HEK293 (cell line): ENCODE data around the gene RAB7A.

Experiments used
- CTCF ChIA-PET: fragments of 350-600 bp; formaldehyde crosslinking; extraction: SDS; loops from one replicate; lab custom pipeline; 2021; ENCODE audit warnings: antibody characterized with exemption; lab: Yijun Ruan, JAX
- POLR2A ChIA-PET: fragments of 300-600 bp; formaldehyde crosslinking; extraction: SDS; loops from one replicate; lab custom pipeline; 2020; ENCODE audit warnings: antibody characterized with exemption, inconsistent platforms; lab: Yijun Ruan, JAX
- H3K27ac ChIP-seq: fragments of 200-500 bp; sonication (Bioruptor generic); 2 replicates; pipeline ENCODE4 v1.5.1; 2014; ENCODE audit warnings: low read depth, low read length, control low read depth, inconsistent platforms; ENCODE audit errors: extremely low read depth
- H3K36me3 ChIP-seq, 2 experiments: fragments of 200-500 bp in 1 of 2; sonication (Bioruptor generic) in 1 of 2; 1 replicate in 1 of 2; 2 replicates in 1 of 2; pipeline ENCODE4 v1.5.1; 2014 to 2017; ENCODE audit warnings: inconsistent platforms in 2 of 2, low read length in 2 of 2; ENCODE audit not compliant: control insufficient read depth in 2 of 2, insufficient read depth in 1 of 2
- H3K4me1 ChIP-seq: fragments of 200-500 bp; sonication (Bioruptor generic); 2 replicates; pipeline ENCODE4 v1.5.1; 2014; ENCODE audit warnings: mild to moderate bottlenecking, low read length, inconsistent platforms; ENCODE audit not compliant: control insufficient read depth, insufficient read depth
- H3K4me3 ChIP-seq: 2 replicates; pipeline ENCODE4 v1.5.1; 2011; ENCODE audit warnings: low read depth, mild to moderate bottlenecking, control low read depth, low read length, moderate library complexity
- H3K9me3 ChIP-seq: fragments of 200-500 bp; sonication (Bioruptor generic); 2 replicates; pipeline ENCODE4 v1.5.1; 2014; ENCODE audit warnings: low read depth, low read length, inconsistent platforms; ENCODE audit not compliant: control insufficient read depth, insufficient read depth
- HIC1 ChIP-seq: fragments of 450-650 bp; formaldehyde crosslinking; IDR thresholded peaks from 2 replicates; pipeline ENCODE4 v1.5.1; 2016; ENCODE audit warnings: missing biosample characterization, missing genetic modification characterization
- HOXD13 ChIP-seq: sonication (generic); formaldehyde crosslinking; IDR thresholded peaks from 2 replicates; pipeline ENCODE4 v1.8.0; 2022; ENCODE audit warnings: missing genetic modification reagents, borderline replicate concordance
- SCRT2 ChIP-seq: fragments of 450-650 bp; formaldehyde crosslinking; IDR thresholded peaks from 2 replicates; pipeline ENCODE4 v1.5.1; 2016; ENCODE audit warnings: missing biosample characterization, missing genetic modification characterization
- SP2 ChIP-seq: fragments of 450-650 bp; formaldehyde crosslinking; IDR thresholded peaks from 2 replicates; pipeline ENCODE4 v1.5.1; 2016; ENCODE audit warnings: missing biosample characterization, missing genetic modification characterization
- TSHZ1 ChIP-seq: fragments of 450-650 bp; formaldehyde crosslinking; IDR thresholded peaks from 2 replicates; pipeline ENCODE4 v1.5.1; 2016; ENCODE audit warnings: missing biosample characterization, missing genetic modification characterization, borderline replicate concordance
- ZFHX2 ChIP-seq: fragments of 450-650 bp; formaldehyde crosslinking; conservative IDR thresholded peaks from 2 replicates; pipeline ENCODE4 v1.5.1; 2016; ENCODE audit warnings: missing biosample characterization, missing genetic modification characterization
- ZNF133 ChIP-seq: fragments of 450-650 bp; formaldehyde crosslinking; IDR thresholded peaks from 2 replicates; pipeline ENCODE4 v1.5.1; 2016; ENCODE audit warnings: missing biosample characterization, missing genetic modification characterization
- ZNF155 ChIP-seq: fragments of 450-650 bp; formaldehyde crosslinking; IDR thresholded peaks from 2 replicates; pipeline ENCODE4 v1.5.1; 2016; ENCODE audit warnings: missing biosample characterization, missing genetic modification characterization
- ZNF169 ChIP-seq: fragments of 450-650 bp; formaldehyde crosslinking; IDR thresholded peaks from 2 replicates; pipeline ENCODE4 v1.5.1; 2016; ENCODE audit warnings: missing biosample characterization, missing genetic modification characterization
- ZNF280D ChIP-seq: fragments of 450-650 bp; formaldehyde crosslinking; IDR thresholded peaks from 2 replicates; pipeline ENCODE4 v1.5.1; 2016; ENCODE audit warnings: missing biosample characterization, missing genetic modification characterization
- ZNF350 ChIP-seq: fragments of 450-650 bp; formaldehyde crosslinking; IDR thresholded peaks from 2 replicates; pipeline ENCODE4 v1.5.0; 2017; ENCODE audit warnings: missing biosample characterization, mild to moderate bottlenecking, missing genetic modification characterization
- ZNF549 ChIP-seq: fragments of 450-650 bp; IDR thresholded peaks from 2 replicates; pipeline ENCODE4 v1.5.1; 2018; ENCODE audit warnings: missing biosample characterization, missing genetic modification characterization, mild to moderate bottlenecking, inconsistent platforms, moderate library complexity
- ZNF571 ChIP-seq: fragments of 450-650 bp; formaldehyde crosslinking; IDR thresholded peaks from 2 replicates; pipeline ENCODE4 v1.5.0; 2017; ENCODE audit warnings: missing biosample characterization, missing genetic modification characterization
- ZNF626 ChIP-seq: fragments of 450-650 bp; sonication (Bioruptor Pico); formaldehyde crosslinking; IDR thresholded peaks from 2 replicates; pipeline ENCODE4 v1.5.1; 2018; ENCODE audit warnings: missing biosample characterization, missing genetic modification characterization, inconsistent platforms
- ZNF639 ChIP-seq: fragments of 450-650 bp; formaldehyde crosslinking; IDR thresholded peaks from 2 replicates; pipeline ENCODE4 v1.5.1; 2016; ENCODE audit warnings: missing biosample characterization, missing genetic modification characterization
- ZNF677 ChIP-seq: fragments of 450-650 bp; IDR thresholded peaks from 2 replicates; pipeline ENCODE4 v1.5.0; 2018; ENCODE audit warnings: missing biosample characterization, mild to moderate bottlenecking, missing genetic modification characterization, moderate library complexity
- ZNF707 ChIP-seq: fragments of 450-650 bp; formaldehyde crosslinking; IDR thresholded peaks from 2 replicates; pipeline ENCODE4 v1.5.1; 2016; ENCODE audit warnings: missing biosample characterization, missing genetic modification characterization
- ZNF768 ChIP-seq: fragments of 450-650 bp; formaldehyde crosslinking; IDR thresholded peaks from 2 replicates; pipeline ENCODE4 v1.5.1; 2018; ENCODE audit warnings: missing biosample characterization, mild to moderate bottlenecking, missing genetic modification characterization
- ZNF830 ChIP-seq: fragments of 450-650 bp; IDR thresholded peaks from 2 replicates; pipeline ENCODE4 v1.5.0; 2018; ENCODE audit warnings: missing biosample characterization, missing genetic modification characterization, low read depth, mild to moderate bottlenecking, moderate library complexity
- ZNF837 ChIP-seq: fragments of 450-650 bp; formaldehyde crosslinking; IDR thresholded peaks from 2 replicates; pipeline ENCODE4 v1.5.1; 2016; ENCODE audit warnings: missing biosample characterization, missing genetic modification characterization
- ZSCAN30 ChIP-seq: fragments of 450-650 bp; IDR thresholded peaks from 2 replicates; pipeline ENCODE4 v1.5.1; 2018; ENCODE audit warnings: missing biosample characterization, mild to moderate bottlenecking, missing genetic modification characterization, moderate library complexity

Gene RAB7A

GRCh38 chr3:128855569-128855968 is 129.6 kb downstream of the RAB7A start (continued):
- TF ChIP-seq SCRT2 (tag by site-specific recombination) (no peak), ZNF768 (tag by site-specific recombination) (no peak)

GRCh38 chr3:128858167-128858566 is 132.2 kb downstream of the RAB7A start:
- H3K9me3 ChIP-seq = no peaks in the 10 kb centered on the region
- H3K4me3 ChIP-seq = no peak overlapping the region
- TF ChIP-seq HIC1 (tag by site-specific recombination) = no peak
- no peak for TF ChIP-seq SCRT2 (tag by site-specific recombination)
- TF ChIP-seq TSHZ1 (tag by site-specific recombination) = no peak
- TF ChIP-seq HOXD13 = no peak
- no peak for TF ChIP-seq ZNF837 (tag by site-specific recombination)
- TF ChIP-seq, all 188 proteins: peak for 0
- POLR2A ChIA-PET = interaction anchor here (0.7 kb wide), 1 partner anchor 650 kb away, joined by 3 read pairs; no protein-coding TSS in a partner anchor
- Histone ChIP-seq H3K27ac (no peak overlapping the region), H3K36me3 (peaks cover 0 to 22% of the 10 kb centered on the region in 2 experiments; a peak in 1 of 3 replicates), H3K4me1 (no peaks in the 10 kb centered on the region)
- CTCF ChIA-PET = no interaction called here

- Histone ChIP-seq H3K36me3 (peaks cover 0 to 22% of the 10 kb centered on the region in 2 experiments; a peak in 1 of 3 replicates), H3K4me3 (no peak overlapping the region), H3K9me3 (no peaks in the 10 kb centered on the region), H3K27ac (no peak overlapping the region), H3K4me1 (no peaks in the 10 kb centered on the region)
- POLR2A ChIA-PET = no interaction called here
- CTCF ChIA-PET = no interaction called here
- TF ChIP-seq ZNF169 = peak; percentile 83
- no peak for TF ChIP-seq ZFHX2 (tag by site-specific recombination)
- no peak for TF ChIP-seq ZNF155 (tag by site-specific recombination)
- no peak for TF ChIP-seq ZNF571 (tag by site-specific recombination)
- peak; percentile 59; the same call in 1 of the 2 replicates for TF ChIP-seq ZNF350 (tag by site-specific recombination)
- peak; percentile 96 for TF ChIP-seq ZNF626 (tag by site-specific recombination)
- TF ChIP-seq ZNF707 (tag by site-specific recombination) = no peak
- no peak for TF ChIP-seq ZNF830 (tag by site-specific recombination)
- no peak for TF ChIP-seq SP2 (tag by site-specific recombination)
- TF ChIP-seq ZNF133 = 0 out of 2 replicates have a peak, but pooled peaks have one; percentile 23
- peak; percentile 49; the same call in 1 of the 2 replicates for TF ChIP-seq ZSCAN30 (tag by site-specific recombination)
- TF ChIP-seq ZNF280D (tag by site-specific recombination) = peak; percentile 97
- peak; percentile 42; the same call in 1 of the 2 replicates for TF ChIP-seq ZNF549 (tag by site-specific recombination)
- TF ChIP-seq ZNF677 (tag by site-specific recombination) = no peak
- TF ChIP-seq ZNF639 (tag by site-specific recombination) = 0 out of 2 replicates have a peak, but pooled peaks have one; percentile 72
These were observed 133.6 kb downstream of the RAB7A start for GRCh38 chr3:128859630-128860029.
